A673 (cell line): ENCODE results near the gene ZEB2.

Experiments used
- EZH2 ChIP-seq: fragments of 200-600 bp; sonication (generic); IDR thresholded peaks from 2 replicates; pipeline ENCODE4 v1.6.1; 2017; ENCODE audit warnings: borderline replicate concordance, low read depth, mild to moderate bottlenecking, mixed read lengths, antibody characterized with exemption, low read length; ENCODE audit not compliant: poor library complexity, severe bottlenecking
- TF ChIP-seq, protein P1 (sequence below): fragments of 300-800, 200-600 bp; sonication (generic); conservative IDR thresholded peaks from 2 replicates; pipeline ENCODE4 v1.5.1; 2017; ENCODE audit warnings: low read depth, mild to moderate bottlenecking, antibody characterized with exemption, low read length, moderate library complexity, mixed read lengths

DNA sequence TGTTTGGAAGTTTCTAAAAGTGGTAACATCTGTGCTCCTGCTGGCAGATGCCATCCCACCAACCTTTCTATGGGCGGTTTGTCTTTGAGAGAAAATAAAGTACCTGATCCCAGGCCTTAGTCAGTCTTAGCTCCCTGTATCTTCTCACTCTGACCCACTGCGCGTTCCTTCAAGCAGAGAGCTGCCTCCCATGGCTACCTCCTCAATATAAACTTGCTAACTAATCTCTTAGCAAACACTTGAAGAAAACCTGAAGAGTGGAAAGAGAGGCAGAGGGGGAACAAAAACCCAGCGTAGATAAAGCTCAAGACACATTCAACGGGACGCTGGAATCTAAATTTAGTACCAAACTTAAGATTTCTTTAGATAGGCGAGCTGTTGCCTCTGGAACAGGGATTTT, 17.6 kb downstream of the ZEB2 start:
- TF ChIP-seq, protein P1, sequence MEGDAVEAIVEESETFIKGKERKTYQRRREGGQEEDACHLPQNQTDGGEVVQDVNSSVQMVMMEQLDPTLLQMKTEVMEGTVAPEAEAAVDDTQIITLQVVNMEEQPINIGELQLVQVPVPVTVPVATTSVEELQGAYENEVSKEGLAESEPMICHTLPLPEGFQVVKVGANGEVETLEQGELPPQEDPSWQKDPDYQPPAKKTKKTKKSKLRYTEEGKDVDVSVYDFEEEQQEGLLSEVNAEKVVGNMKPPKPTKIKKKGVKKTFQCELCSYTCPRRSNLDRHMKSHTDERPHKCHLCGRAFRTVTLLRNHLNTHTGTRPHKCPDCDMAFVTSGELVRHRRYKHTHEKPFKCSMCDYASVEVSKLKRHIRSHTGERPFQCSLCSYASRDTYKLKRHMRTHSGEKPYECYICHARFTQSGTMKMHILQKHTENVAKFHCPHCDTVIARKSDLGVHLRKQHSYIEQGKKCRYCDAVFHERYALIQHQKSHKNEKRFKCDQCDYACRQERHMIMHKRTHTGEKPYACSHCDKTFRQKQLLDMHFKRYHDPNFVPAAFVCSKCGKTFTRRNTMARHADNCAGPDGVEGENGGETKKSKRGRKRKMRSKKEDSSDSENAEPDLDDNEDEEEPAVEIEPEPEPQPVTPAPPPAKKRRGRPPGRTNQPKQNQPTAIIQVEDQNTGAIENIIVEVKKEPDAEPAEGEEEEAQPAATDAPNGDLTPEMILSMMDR = no peak
- TF ChIP-seq EZH2 = no peak
